ENCODE data around the gene COL5A1. TPM values are rescaled to one million over a fixed set of nuclear protein-coding genes. Genes with fewer than 3 reads are reported as not detected.

COL5A1 gene
- total RNA-seq, 1 donor, result 295 TPM

DNA sequence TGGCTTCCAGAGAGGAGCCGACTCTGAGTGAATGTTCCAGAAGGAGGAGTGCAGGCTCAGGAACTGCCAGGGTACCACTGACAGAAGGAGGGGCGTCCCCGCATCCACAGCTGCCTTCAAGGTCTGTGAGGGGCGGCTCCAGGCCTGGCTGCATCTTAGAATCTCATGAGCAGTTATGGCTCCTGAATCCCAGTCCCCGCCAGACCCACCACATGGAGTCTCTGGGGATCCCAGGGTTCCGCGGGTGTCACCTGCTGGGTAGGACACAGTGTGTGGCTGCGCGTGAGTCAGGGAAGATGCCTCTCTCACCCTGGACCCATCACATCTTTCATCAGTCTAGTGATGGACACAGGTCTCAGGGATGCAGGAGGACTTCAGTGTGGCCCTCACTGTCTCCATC, 79.2 kb downstream of the COL5A1 start:
- no peak overlapping the region for H3K4me3 ChIP-seq (ENCODE audit: low read depth, low read length)
- DNase-seq (ENCODE audit: low read depth), result no peak
- TF ChIP-seq, protein P1, sequence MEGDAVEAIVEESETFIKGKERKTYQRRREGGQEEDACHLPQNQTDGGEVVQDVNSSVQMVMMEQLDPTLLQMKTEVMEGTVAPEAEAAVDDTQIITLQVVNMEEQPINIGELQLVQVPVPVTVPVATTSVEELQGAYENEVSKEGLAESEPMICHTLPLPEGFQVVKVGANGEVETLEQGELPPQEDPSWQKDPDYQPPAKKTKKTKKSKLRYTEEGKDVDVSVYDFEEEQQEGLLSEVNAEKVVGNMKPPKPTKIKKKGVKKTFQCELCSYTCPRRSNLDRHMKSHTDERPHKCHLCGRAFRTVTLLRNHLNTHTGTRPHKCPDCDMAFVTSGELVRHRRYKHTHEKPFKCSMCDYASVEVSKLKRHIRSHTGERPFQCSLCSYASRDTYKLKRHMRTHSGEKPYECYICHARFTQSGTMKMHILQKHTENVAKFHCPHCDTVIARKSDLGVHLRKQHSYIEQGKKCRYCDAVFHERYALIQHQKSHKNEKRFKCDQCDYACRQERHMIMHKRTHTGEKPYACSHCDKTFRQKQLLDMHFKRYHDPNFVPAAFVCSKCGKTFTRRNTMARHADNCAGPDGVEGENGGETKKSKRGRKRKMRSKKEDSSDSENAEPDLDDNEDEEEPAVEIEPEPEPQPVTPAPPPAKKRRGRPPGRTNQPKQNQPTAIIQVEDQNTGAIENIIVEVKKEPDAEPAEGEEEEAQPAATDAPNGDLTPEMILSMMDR (IDR thresholded peaks at IDR 0.05; ENCODE audit: insufficient read depth, low read depth, low read length), result no peak

DNA sequence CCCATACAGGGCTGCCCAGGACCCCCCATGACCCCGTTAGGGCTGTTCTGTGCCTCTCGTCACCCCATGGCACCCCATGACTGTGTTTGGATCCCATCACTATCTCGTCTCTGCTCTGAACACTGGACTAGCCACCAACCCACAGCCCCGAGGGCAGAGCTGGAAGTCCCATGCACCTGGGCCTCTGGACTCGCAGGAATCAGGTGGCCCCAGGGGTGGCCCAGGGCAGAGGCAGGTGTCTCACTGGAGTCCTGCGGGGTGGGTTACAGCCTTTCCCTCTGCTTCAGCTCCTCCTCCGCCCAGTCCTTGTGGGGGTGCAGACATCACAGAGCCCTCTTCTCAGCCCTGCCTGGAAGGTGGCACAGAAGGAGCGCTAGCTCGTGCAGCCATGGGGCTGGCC, 79.7 kb downstream of the COL5A1 start:
- TF ChIP-seq, protein P1 (IDR thresholded peaks at IDR 0.05; ENCODE audit: insufficient read depth, low read depth, low read length), result no peak
- no peak for DNase-seq (ENCODE audit: low read depth)
- no peak overlapping the region for H3K4me3 ChIP-seq (ENCODE audit: low read depth, low read length)

DNA sequence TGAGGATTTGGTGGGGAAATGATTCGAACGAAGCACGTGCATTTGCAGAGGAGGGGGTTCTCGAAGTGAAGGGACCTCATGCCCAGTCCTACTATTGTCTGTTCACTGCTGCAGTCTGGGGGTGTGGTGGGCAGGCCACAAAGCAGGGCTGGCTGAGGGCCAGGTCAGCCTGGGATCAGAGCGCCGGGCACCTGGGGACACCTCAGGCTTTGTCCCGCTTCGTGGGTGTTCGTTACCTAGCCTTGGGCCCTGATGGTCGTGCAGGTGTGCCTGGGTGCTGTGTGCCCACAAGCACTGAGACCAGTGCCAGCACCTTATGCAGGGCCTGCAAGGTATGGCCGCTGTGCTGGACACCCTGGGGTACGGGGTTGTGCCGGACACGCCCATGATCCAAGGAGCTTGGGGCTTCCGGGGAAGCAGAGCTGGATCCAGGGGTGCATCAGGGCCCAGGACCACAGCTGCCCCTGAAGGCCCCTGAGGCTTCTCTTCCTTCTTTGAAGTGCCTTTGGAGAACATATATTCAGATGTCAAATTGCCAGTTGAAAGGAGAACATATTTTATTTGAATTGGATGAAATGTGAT, 80.6 kb downstream of the COL5A1 start:
- no peak overlapping the region for H3K4me3 ChIP-seq (ENCODE audit: low read depth, low read length)
- TF ChIP-seq, protein P1 (IDR thresholded peaks at IDR 0.05; ENCODE audit: insufficient read depth, low read depth, low read length), result no peak
- DNase-seq (ENCODE audit: low read depth), result no peak

DNA sequence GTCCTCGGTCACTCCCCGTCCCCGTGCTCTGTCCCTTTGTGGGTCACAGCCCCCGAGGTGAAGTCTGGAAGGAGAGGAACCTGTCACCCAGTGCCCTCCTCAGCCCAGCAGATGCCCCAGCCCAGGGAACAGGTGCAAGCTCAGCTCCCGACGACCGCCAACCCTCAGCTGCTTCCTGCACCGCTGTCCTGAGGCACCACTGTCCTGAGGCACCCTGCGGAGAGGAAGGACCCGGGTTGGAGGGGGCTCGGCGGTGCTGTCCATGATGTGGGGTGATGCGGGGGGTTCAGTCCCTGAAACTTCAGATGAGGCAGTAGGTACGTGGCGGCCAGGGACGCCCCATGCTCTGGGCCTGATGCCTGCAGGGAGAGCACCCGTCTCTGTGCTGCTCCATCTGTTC, 81.4 kb downstream of the COL5A1 start:
- H3K4me3 ChIP-seq (ENCODE audit: low read depth, low read length), result no peak overlapping the region
- no peak for DNase-seq (ENCODE audit: low read depth)
- TF ChIP-seq, protein P1 (IDR thresholded peaks at IDR 0.05; ENCODE audit: insufficient read depth, low read depth, low read length), result no peak

DNA sequence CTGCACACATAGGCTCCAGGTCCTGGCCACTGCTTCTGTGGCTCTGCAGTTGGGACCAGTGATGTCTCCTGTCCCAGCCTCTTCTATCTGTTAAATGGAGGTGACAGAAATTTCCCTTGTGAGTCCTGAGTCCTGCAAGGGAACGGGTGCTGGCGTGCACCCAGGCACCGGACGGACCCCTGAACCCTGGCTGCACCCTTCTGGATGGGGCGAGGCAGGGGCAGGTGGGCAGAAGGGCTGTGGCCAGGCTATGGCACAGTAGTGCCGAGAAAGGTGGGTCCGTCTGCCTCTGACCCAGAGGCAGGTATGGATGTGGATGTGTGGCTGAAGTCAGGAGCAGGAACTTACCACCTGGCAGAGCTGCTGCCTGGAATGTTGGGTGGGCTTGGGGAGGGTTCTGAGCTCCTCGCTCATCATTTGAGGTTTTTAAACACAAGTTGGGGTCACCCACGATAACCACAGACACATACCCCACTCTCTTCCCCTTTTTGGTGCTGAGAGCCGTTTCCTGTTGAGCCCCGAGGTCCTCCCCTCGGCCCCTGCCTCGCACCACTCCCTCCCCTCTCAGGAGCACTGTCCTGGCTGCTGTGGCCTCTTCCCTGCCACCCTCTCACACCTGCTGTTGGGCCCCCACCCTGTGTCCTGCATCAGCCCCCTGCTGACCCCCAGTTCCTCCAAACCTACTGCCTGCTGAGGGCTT, 82.0 kb downstream of the COL5A1 start:
- H3K4me3 ChIP-seq (ENCODE audit: low read depth, low read length), result no peak overlapping the region
- TF ChIP-seq, protein P1 (IDR thresholded peaks at IDR 0.05; ENCODE audit: insufficient read depth, low read depth, low read length), result no peak
- no peak for DNase-seq (ENCODE audit: low read depth)

DNA sequence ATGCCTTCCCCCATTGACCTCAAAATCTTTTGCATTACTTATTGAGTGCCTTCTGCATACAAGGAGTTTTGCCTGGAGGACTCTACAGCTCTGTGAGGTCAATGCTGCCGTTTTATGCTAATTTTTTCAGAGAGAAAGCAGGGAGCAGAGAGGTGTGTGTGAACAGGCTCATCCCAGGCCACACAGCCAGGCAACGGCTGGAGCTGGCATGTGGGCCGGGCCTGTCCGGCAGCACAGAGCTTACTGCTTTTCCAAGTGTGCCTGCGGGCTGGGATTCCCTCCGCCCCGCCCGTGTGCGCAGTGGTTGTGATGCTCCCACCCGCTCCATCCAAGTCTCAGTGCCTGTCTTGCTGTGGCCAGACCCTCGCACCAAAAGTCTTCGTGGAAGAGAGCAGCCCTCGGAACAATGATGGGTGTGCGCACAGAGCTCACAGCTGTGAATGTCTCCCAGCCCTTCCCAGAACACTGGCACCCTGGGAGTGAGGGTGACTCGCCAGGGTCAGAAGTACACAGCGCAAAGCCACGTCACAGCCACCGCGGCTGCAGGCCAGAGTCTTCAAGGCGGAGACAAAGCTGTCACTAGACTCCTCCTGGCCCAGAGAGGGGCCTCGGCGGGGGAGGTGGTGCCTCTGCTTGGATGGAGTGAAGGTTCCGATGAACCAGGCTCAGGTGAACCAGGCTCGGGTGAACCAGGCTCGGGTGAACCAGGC, 82.8 kb downstream of the COL5A1 start:
- DNase-seq (ENCODE audit: low read depth), result peak; percentile 62
- TF ChIP-seq, protein P1 (IDR thresholded peaks at IDR 0.05; ENCODE audit: insufficient read depth, low read depth, low read length), result no peak

More for the DNA sequence above, 82.8 kb downstream of the COL5A1 start:
- H3K4me3 ChIP-seq (ENCODE audit: low read depth, low read length), result no peak overlapping the region

Measured in fibroblast of villous mesenchyme (primary cell).